GM12801 (cell line): ENCODE measurements around the gene SLC25A4.

Experiments used
- CTCF ChIP-seq: IDR thresholded peaks from one replicate; pipeline ENCODE4 v1.5.1; 2011; ENCODE audit warnings: control low read depth; ENCODE audit not compliant: insufficient read length; ENCODE audit errors: extremely low read depth

SLC25A4 gene

GRCh38 chr4:185101354-185101890, 41.6 kb upstream of the SLC25A4 start:
- TF ChIP-seq CTCF, result no peak

- TF ChIP-seq CTCF, result no peak
These were observed 38.3 kb upstream of the SLC25A4 start for GRCh38 chr4:185104733-185105132.

DNA sequence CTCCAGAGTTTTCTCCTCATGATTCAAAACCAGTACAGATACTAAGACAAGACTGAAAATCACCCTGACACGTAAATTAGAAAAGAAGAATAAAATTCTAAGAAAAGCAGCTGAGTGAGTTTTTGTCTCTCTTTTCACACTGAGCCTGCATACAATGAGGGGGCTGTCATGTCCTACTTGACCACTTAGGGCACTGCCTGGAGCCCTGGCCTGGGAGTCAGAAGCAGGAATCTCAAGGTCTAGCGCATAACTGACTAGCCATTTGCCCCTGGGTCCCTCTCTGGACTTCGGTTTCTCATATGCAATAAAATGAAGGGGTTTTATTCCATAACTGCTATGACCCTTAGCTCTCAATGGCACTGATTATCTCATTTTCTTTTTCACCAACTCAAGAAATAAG, 36.7 kb upstream of the SLC25A4 start:
- TF ChIP-seq CTCF, result no peak

DNA sequence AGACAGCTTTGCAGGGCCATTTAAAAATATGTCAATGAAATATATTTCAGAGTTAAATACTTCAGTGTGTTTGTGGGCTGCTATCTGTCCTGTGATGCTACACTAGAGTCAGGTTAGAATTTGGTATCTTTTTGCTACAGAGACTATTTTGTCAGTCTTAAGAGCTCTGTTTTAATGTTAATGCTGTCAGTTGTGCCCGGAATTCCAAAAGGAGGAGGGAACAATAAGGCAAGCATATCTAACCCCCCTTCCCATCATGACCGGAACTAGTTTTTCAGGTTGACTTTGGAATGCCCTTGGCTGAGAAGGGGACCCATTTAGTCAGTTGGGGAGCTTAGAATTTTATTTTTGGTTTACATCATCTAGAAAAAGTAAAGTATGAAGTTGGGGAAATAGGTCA, 34.9 kb upstream of the SLC25A4 start:
- no peak for TF ChIP-seq CTCF

DNA sequence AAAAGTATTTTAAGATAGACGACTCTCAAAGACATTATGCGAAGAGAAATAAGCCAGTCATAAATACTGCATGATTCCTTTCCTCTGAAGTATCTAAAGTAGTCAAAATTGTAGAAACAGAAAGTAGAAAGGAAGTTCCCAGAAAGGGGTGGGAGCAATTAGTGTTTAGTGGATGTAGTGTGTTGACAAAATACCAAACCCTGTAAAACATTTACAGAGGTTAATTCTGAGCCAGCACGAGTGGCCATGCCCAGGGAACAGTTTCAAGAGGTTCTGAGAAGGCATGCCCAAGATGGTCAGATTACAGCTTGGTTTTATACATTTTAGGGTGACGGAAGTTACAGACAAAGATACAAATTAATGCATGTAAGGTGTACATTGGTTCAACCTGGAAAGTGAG, 34.4 kb upstream of the SLC25A4 start:
- TF ChIP-seq CTCF, result no peak

DNA sequence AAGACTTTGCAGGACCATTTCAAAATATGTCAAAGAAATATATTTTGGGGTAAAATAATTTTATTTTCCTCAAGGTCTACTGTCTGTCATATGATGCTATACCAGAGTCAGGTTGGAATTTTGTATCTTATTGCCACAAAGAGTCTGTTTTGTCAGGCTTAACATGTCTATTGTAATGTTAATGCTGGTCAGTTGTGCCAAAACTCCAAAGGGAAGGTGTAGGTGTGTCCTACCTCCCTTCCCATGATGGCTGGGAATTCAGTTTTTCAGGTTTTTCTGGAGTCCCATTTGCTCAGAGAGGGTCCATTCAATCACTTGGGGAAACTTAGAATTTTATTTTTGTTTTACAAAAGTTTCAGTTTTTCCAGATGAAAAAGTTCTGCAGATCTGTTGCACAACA, 33.3 kb upstream of the SLC25A4 start:
- TF ChIP-seq CTCF, result no peak

DNA sequence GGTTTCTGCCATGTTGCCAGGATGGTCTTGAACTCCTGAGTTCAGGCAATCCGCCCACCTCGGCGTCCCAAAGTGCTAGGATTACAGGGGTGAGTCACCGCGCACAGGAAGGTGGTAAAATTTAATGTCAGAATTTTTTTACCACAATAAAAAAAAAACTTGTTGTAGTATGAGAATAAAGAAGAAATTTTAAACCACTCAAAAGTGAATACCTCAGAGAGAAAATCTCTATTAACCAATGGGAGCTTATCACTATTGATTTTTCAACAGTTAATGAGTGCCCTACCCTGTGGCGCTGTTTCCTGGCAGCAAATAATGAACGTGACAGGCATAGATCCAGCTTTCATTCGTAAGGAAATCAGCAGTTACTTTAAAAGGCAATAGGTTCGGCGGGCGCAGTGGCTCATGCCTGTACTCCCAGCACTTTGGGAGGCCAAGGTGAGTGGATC, 32.7 kb upstream of the SLC25A4 start:
- no peak for TF ChIP-seq CTCF
